Measurements from ENCODE around the gene PGAP1.

Gene PGAP1

GRCh38 chr2:196783431-196784094, 142.9 kb downstream of the PGAP1 start:
- no peak for DNase-seq

Data from CD4-positive, alpha-beta T cell treated with Interleukin-17A for 1 hour (primary cell).